M059J (cell line): ENCODE measurements around the gene HAUS7. TPM values are rescaled to one million over a fixed set of nuclear protein-coding genes. Genes with fewer than 3 reads are reported as not detected.

Experiments
- DNase-seq: peaks from one replicate; pipeline ENCODE4 v3.0.0-alpha.2; 2012; ENCODE audit warnings: low read depth
- total RNA-seq: library from RNA; depleted of rRNA; stranded (reverse); fragments of >200 nt; shearing (Covaris generic); gene quantifications from 2 replicates; pipeline ENCODE4 v1.2.3, GENCODE V29; 2014

The HAUS7 gene
- total RNA-seq, 1 experiment from 2014 or later = 85.3 TPM

GRCh38 chrX:153456161-153456560, 14.2 kb downstream of the HAUS7 start:
- DNase-seq = no peak

GRCh38 chrX:153455571-153455970, 14.8 kb downstream of the HAUS7 start:
- DNase-seq = no peak

GRCh38 chrX:153454901-153455550, 15.3 kb downstream of the HAUS7 start:
- no peak for DNase-seq

- no peak for DNase-seq
These were observed 19.5 kb downstream of the HAUS7 start for GRCh38 chrX:153450949-153451277.

GRCh38 chrX:153450114-153450948, 20.0 kb downstream of the HAUS7 start:
- DNase-seq = no peak

- DNase-seq = no peak
These were observed 20.8 kb downstream of the HAUS7 start for GRCh38 chrX:153449368-153450113.

- no peak for DNase-seq
These were observed 21.6 kb downstream of the HAUS7 start for GRCh38 chrX:153448556-153449367.

GRCh38 chrX:153447581-153447960, 22.8 kb downstream of the HAUS7 start:
- no peak for DNase-seq

GRCh38 chrX:153446950-153447580, 23.3 kb downstream of the HAUS7 start:
- no peak for DNase-seq

GRCh38 chrX:153446636-153446936, 23.8 kb downstream of the HAUS7 start:
- DNase-seq = no peak

GRCh38 chrX:153445856-153446635, 24.3 kb downstream of the HAUS7 start, which contains the start of gene TREX2:
TREX2 (minus strand) TSS chrX:153446056; CDS start chrX:153445430, 626 bp downstream.
- no peak for DNase-seq

GRCh38 chrX:153445106-153445855, 25.1 kb downstream of the HAUS7 start:
- no peak for DNase-seq

- no peak for DNase-seq
These were observed 25.9 kb downstream of the HAUS7 start for GRCh38 chrX:153444333-153445011.

GRCh38 chrX:153443476-153444332, 26.7 kb downstream of the HAUS7 start:
- DNase-seq = peak; percentile 14

GRCh38 chrX:153442463-153442862, 27.9 kb downstream of the HAUS7 start:
- DNase-seq = no peak

- DNase-seq = no peak
These were observed 28.4 kb downstream of the HAUS7 start for GRCh38 chrX:153441981-153442380.

GRCh38 chrX:153441296-153441695, 29.1 kb downstream of the HAUS7 start:
- DNase-seq = no peak

GRCh38 chrX:153440556-153441135, 29.7 kb downstream of the HAUS7 start:
- no peak for DNase-seq
